ENCODE results near the gene GRID2.

DNA sequence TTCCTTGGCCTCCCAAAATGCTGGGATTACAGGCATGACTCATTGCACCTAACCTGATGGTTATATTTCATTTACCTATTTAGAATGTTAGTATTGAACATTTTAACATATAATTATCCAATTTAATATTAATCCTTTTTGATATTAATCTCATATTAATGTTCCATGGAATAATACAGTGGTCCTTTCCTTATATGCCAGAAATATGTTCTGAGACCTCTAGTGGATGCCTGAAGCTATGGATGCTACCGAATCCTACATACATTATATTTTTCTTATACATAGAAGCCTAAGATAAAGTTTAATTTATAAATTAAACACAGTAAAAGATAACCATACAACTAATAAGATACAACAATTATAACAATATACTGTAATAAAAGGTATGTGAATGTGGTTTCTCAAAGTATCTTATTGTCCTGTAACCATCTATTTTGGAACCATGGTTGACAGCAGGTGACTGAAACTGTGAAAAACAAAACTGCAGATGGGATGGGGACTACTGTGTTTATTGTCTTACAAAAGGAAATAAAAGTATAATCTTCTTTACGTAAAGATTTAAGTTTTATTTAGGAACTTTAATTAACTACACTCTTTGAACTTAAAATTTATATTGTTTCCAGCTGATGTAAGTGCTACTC lies 431.4 kb downstream of the GRID2 start:
- TF ChIP-seq, protein P1, sequence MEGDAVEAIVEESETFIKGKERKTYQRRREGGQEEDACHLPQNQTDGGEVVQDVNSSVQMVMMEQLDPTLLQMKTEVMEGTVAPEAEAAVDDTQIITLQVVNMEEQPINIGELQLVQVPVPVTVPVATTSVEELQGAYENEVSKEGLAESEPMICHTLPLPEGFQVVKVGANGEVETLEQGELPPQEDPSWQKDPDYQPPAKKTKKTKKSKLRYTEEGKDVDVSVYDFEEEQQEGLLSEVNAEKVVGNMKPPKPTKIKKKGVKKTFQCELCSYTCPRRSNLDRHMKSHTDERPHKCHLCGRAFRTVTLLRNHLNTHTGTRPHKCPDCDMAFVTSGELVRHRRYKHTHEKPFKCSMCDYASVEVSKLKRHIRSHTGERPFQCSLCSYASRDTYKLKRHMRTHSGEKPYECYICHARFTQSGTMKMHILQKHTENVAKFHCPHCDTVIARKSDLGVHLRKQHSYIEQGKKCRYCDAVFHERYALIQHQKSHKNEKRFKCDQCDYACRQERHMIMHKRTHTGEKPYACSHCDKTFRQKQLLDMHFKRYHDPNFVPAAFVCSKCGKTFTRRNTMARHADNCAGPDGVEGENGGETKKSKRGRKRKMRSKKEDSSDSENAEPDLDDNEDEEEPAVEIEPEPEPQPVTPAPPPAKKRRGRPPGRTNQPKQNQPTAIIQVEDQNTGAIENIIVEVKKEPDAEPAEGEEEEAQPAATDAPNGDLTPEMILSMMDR (IDR thresholded peaks at IDR 0.05): no peak
- no peak for TF ChIP-seq POLR2A (IDR thresholded peaks at IDR 0.05)
